B cell (primary cell): ENCODE data around the gene TOP1. TPM values are rescaled to one million over a fixed set of nuclear protein-coding genes. Genes with fewer than 3 reads are reported as not detected.

Experiments used
- ATAC-seq: fragments of 200-7000 bp; cut with Tn5 transposase; one replicate; pipeline ENCODE4 v1.10.0; 2021; ENCODE audit warnings: low read depth, mild to moderate bottlenecking, moderate number of reproducible peaks, moderate library complexity
- CTCF ChIA-PET: fragments of 350-600 bp; sonication (Branson Sonifier 250); formaldehyde crosslinking; loops from one replicate; lab custom pipeline; 2021; ENCODE audit warnings: antibody characterized with exemption, inconsistent platforms; lab: Charles Lee
- POLR2A ChIA-PET: fragments of 350-600 bp; sonication (Branson Sonifier 250); formaldehyde crosslinking; loops from one replicate; lab custom pipeline; 2021; ENCODE audit warnings: antibody characterized with exemption; lab: Charles Lee
- DNase-seq: peaks from one replicate; pipeline ENCODE4 v3.0.0; 2013
- H2AFZ ChIP-seq: 2 replicates; pipeline ENCODE4 v1.6.1; 2012; ENCODE audit warnings: mild to moderate bottlenecking, low read depth, low read length; ENCODE audit not compliant: insufficient read depth, poor library complexity, severe bottlenecking
- H3K27ac ChIP-seq, 2 donors: 1 replicate in 1 of 2; 2 replicates in 1 of 2; pipeline ENCODE4 v1.5.1; 2012 to 2013; ENCODE audit warnings: low read length in 2 of 2, mild to moderate bottlenecking in 2 of 2, moderate library complexity in 1 of 2
- H3K27me3 ChIP-seq, 4 experiments: fragments of 200-600 bp in 1 of 4; sonication (generic) in 1 of 4; replicated peaks in 1 of 4; 1 replicate in 2 of 4; 2 replicates in 2 of 4; pipeline versions ENCODE4 v1.6.1 to v1.7.0; 2013 to 2016; ENCODE audit warnings: low read length in 3 of 4, mild to moderate bottlenecking in 2 of 4, mixed read lengths in 1 of 4, moderate library complexity in 1 of 4; ENCODE audit not compliant: insufficient read depth in 4 of 4, control insufficient read depth in 3 of 4; ENCODE audit errors: control extremely low read depth in 1 of 4
- H3K36me3 ChIP-seq, 2 experiments: replicated peaks in 1 of 2; 1 replicate in 1 of 2; 2 replicates in 1 of 2; pipeline versions ENCODE4 v1.6.1 to v1.7.1; 2013; ENCODE audit warnings: low read length in 1 of 2; ENCODE audit not compliant: insufficient read depth in 2 of 2, control insufficient read depth in 1 of 2; ENCODE audit errors: control extremely low read depth in 1 of 2, extremely low read depth in 1 of 2
- H3K4me1 ChIP-seq, 2 donors: fragments of 200-600 bp in 1 of 2; sonication (generic) in 1 of 2; 1 replicate in 1 of 2; 2 replicates in 1 of 2; pipeline versions ENCODE4 v1.5.1 to v1.6.1; 2013 to 2017; ENCODE audit warnings: low read length in 2 of 2; ENCODE audit not compliant: control insufficient read depth in 2 of 2, insufficient read depth in 2 of 2
- H3K4me2 ChIP-seq: replicated peaks from 2 replicates; pipeline ENCODE3; 2012; ENCODE audit warnings: mild to moderate bottlenecking, low read depth, low read length; ENCODE audit not compliant: poor library complexity, severe bottlenecking
- H3K4me3 ChIP-seq, 5 experiments: fragments of 200-600 bp in 1 of 5; sonication (generic) in 1 of 5; 1 replicate in 3 of 5; 2 replicates in 2 of 5; pipeline versions ENCODE4 v1.5.1 to v1.7.0; 2011 to 2016; ENCODE audit warnings: low read length in 4 of 5, mild to moderate bottlenecking in 4 of 5, low read depth in 2 of 5, control low read depth in 1 of 5, moderate library complexity in 1 of 5; ENCODE audit not compliant: insufficient read depth in 1 of 5; ENCODE audit errors: control extremely low read depth in 1 of 5, extremely low read depth in 1 of 5
- H3K79me2 ChIP-seq: fragments of 200-600 bp; sonication (generic); one replicate; pipeline ENCODE4 v1.6.0; 2016; ENCODE audit warnings: low read length; ENCODE audit not compliant: control insufficient read depth, insufficient read depth
- H3K9ac ChIP-seq: fragments of 200-600 bp; sonication (generic); 2 replicates; pipeline ENCODE4 v1.6.1; 2017; ENCODE audit warnings: mild to moderate bottlenecking, low read length, moderate library complexity
- H3K9me3 ChIP-seq, 3 donors: one replicate each; pipeline versions ENCODE4 v1.6.1 to v1.7.1; 2013; ENCODE audit warnings: low read length in 2 of 3; ENCODE audit not compliant: control insufficient read depth in 2 of 3, insufficient read depth in 1 of 3; ENCODE audit errors: control extremely low read depth in 1 of 3
- H4K20me1 ChIP-seq: 2 replicates; pipeline ENCODE4 v1.6.0; 2012; ENCODE audit warnings: mild to moderate bottlenecking, low read length; ENCODE audit not compliant: insufficient read depth, control insufficient read depth, poor library complexity, severe bottlenecking
- H3K27ac Mint-ChIP-seq: one replicate; pipeline ENCODE4 v1.8.0; 2021; ENCODE audit warnings: mixed read lengths
- H3K27me3 Mint-ChIP-seq: one replicate; pipeline ENCODE4 v1.8.0; 2021; ENCODE audit warnings: mixed read lengths
- H3K4me1 Mint-ChIP-seq: one replicate; pipeline ENCODE4 v1.8.0; 2021; ENCODE audit warnings: mixed read lengths
- H3K4me3 Mint-ChIP-seq: one replicate; pipeline ENCODE4 v1.8.0; 2021; ENCODE audit warnings: mixed read lengths
- H3K9me3 Mint-ChIP-seq: one replicate; pipeline ENCODE4 v1.8.0; 2022; ENCODE audit warnings: mixed read lengths; ENCODE audit not compliant: insufficient read depth
- EZH2 ChIP-seq: IDR thresholded peaks from 2 replicates; pipeline ENCODE4 v1.6.1; 2012; ENCODE audit warnings: borderline replicate concordance, low read depth, mild to moderate bottlenecking, moderate library complexity, low read length; ENCODE audit not compliant: insufficient read depth, poor library complexity, severe bottlenecking
- WGBS: methylation state at CpG from one replicate; pipeline ENCODE4 v1.1.5; 2013; ENCODE audit warnings: missing lambda C conversion rate; ENCODE audit not compliant: insufficient coverage; 5-methylcytosine and 5-hydroxymethylcytosine counted together
- intact Hi-C: fragments of 100-400 bp; cut with micrococcal nuclease; formaldehyde crosslinking; loops from one replicate; pipeline ENCODE4 v1.10.0; 2022
- polyA plus RNA-seq: library from polyadenylated mRNA; depleted of rRNA; stranded (reverse); fragments of >200 nt; gene quantifications from 2 replicates; pipeline ENCODE4 v1.2.3, GENCODE V29; 2012
- total RNA-seq, 2 donors: library from RNA; stranded (reverse); fragments of 120-200 nt in 1 of 2; gene quantifications; 1 replicate in 1 of 2; 2 replicates in 1 of 2; pipeline versions ENCODE4 v1.2.3 to v1.2.4, GENCODE V29; 2013 to 2022

TOP1 gene
- total and polyA plus RNA-seq, 2 donors (not counting 1 experiment from before 2014, with no cell fraction given): 5.4 to 44.9 TPM

DNA sequence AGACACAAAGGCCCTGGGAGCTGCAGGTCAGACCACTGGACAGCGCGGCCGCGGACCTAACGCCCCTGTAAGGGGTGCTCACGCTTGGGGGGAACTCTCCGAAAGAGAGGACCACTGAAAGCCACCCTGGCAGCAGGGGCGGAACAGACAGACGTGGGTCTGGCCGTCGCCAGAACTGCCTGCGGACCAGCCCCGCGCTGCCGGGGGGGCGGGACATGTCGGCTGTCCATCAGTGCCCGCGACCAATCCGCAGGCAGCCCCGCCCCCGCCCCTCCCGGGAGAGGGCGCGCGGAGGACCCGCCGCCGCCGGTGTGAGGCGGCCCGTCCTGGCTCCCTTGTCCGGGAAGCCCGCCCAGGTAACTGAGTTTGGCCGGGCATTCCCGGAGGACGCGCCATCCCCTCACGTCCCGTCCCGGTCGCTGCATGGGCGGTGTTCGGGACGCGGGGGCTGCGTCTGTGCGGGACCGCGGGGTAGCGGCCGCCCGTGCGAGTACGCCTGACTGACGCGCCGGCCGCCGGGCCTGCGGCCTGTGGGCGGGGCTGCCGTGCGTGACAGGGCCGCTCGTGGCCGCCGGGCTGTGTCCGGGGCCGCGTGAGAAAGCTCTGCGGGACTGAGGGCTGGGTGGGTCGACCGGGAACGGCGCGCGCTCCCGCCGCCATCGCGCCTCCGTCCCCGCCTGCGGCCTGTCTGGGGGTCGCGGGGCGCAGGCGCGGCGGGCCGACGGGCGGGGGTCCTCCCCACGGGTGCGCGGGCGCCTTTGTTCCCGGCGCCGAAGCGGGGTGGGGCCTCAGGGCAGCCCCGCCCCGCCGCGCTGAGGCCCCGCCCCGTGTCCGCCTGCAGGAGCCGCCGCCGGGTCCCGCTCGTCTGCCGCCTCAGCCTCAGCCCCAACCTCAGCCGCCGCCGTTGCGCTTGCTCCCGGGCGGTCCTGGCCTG, 108.3 kb downstream of the TOP1 start, which contains the start of gene PLCG1:
PLCG1 (plus strand) TSS at position 864 of the 934 bp plus-strand sequence. CDS start 99 bp downstream, outside the sequence.
- Histone ChIP-seq H3K27ac (peak within 1 kb of the TSS; percentile 45 to 73), H2AFZ (peak within 1 kb of the TSS; percentile 91), H3K36me3 (no peaks in the 10 kb centered on the region), H3K4me2 (peak within 1 kb of the TSS; percentile 92), H3K9ac (peak within 1 kb of the TSS; percentile 72), H3K4me3 (peak within 1 kb of the TSS; percentile 7 to 83 (median 71)), H3K27me3 (no peaks in the 10 kb centered on the region), H3K9me3 (no peaks in the 10 kb centered on the region), H4K20me1 (no peaks in the 10 kb centered on the region), H3K79me2 (peaks cover 34% of the 10 kb centered on the region), H3K4me1 (peaks cover 43 to 62% of the 10 kb centered on the region in 2 donors)
- CTCF ChIA-PET: interaction anchor here (1.0 to 10.0 kb wide), 9 partner anchors 9 to 202 kb away, joined by 3 to 122 read pairs (median 16); partner anchors contain the start of gene LPIN3
- peaks cover 66% of the 10 kb centered on the region for H3K4me1 Mint-ChIP-seq
- TF ChIP-seq EZH2: no peak
- no peaks in the 10 kb centered on the region for H3K9me3 Mint-ChIP-seq
- POLR2A ChIA-PET: interaction anchor here (1.9 to 2.1 kb wide), 2 partner anchors 15 to 20 kb away, joined by 7 to 8 read pairs; no protein-coding TSS in a partner anchor
- H3K4me3 Mint-ChIP-seq: peak within 1 kb of the TSS; percentile 93
- ATAC-seq (peak; percentile 75), DNase-seq (peak; percentile 89)
- no peaks in the 10 kb centered on the region for H3K27me3 Mint-ChIP-seq
- intact Hi-C loops: loop anchor here (1.0 to 5.0 kb wide), 7 partner anchors 20 to 555 kb away; partner anchors contain the start of genes CHD6, TOP1 and ZHX3
- peak within 1 kb of the TSS; percentile 91 for H3K27ac Mint-ChIP-seq
- WGBS: under 1% methylated on average over 121 of the region's 121 CpGs
